ENCODE measurements around the gene ANO1. TPM values are rescaled to one million over a fixed set of nuclear protein-coding genes. Genes with fewer than 3 reads are reported as not detected.
"Not testable (repeated sequence)": the region's sequence is repeated elsewhere in the genome, so short reads cannot be mapped to it uniquely, and the experiment has no call there.

ANO1 gene
- not detected for total RNA-seq

DNA sequence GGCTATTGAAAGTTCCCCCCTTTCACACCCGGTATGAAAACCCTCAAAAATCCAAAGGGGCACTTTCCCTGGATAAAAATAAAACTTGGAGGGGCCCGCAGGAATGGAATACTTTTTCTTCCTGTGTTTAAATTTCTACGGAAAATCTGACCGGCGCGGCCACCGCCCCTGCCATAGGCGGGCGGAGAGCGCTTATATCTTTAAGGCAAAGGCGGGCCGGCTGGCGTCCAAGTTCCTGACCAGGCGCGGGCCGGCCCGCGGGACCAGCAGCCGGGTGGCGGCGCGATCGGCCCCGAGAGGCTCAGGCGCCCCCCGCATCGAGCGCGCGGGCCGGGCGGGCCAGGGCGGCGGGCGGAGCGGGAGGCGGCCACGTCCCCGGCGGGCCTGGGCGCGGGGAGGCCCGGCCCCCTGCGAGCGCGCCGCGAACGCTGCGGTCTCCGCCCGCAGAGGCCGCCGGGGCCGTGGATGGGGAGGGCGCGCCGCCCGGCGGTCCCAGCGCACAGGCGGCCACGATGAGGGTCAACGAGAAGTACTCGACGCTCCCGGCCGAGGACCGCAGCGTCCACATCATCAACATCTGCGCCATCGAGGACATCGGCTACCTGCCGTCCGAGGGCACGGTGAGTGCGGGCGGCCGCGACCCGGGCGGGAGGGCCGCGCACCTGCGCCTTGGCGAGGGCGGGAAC is at the start of gene ANO1:
ANO1 (plus strand) TSS at position 223 of the 686 bp plus-strand sequence; CDS start at position 513, 290 bp downstream.
- Mint-ChIP-seq H3K27ac (no peak within 1 kb of the TSS), H3K36me3 (ENCODE audit: low read depth) (no peaks in the 10 kb centered on the region), H3K9me3 (no peaks in the 10 kb centered on the region), H3K27me3 (ENCODE audit: low read depth) (peaks cover 38% of the 10 kb centered on the region), H3K4me3 (no peak within 1 kb of the TSS), H3K4me1 (ENCODE audit: low read depth) (no peaks in the 10 kb centered on the region)
- no peak for DNase-seq
- CTCF ChIA-PET: interaction anchor here (1.3 kb wide), 1 partner anchor 9 kb away, joined by 4 read pairs; no protein-coding TSS in a partner anchor
- intact Hi-C loops (cut with micrococcal nuclease): no loop called here

DNA sequence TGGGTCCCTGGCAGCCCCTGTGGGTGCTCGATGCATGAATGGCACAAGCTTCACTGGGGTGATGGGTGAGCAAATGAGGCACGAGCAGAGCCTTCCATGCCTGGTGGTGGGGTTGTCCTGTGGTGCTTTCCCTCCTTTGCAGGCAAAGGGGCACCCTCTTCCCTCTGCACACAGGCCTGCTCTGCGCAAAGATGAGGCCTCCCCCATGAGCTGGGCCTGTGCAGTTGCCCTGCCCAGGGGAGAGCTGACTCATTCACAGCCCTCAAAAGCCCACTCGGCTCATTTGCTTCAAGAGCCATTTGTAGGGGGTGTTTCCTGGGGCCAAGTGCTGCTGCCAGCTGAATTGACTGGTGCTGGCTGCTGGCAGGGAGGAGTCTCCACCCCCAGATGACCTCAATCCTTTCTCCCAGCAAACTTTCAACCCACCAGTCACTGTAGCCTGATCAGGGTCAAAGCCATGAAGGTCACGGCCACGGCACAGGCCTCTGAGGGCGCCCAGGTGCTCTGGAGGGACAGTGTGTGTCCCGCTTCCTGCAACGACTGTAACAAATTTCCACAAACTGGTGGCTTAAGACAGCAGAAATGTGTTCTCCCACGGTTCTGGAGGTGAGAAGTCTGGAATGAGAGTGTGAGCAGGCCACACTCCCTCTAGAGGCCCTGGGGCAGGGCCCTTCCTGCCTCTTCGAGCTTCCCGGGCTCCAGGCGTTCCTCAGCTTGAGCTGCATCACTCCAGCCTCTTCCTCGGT is 48.8 kb upstream of the ANO1 start:
- CTCF ChIA-PET: no interaction called here
- intact Hi-C loops (cut with micrococcal nuclease): no loop called here
- H3K4me3 Mint-ChIP-seq: no peak overlapping the region
- H3K4me1 Mint-ChIP-seq (ENCODE audit: low read depth): no peaks in the 10 kb centered on the region
- peaks cover 5% of the 10 kb centered on the region for H3K27me3 Mint-ChIP-seq (ENCODE audit: low read depth)
- no peaks in the 10 kb centered on the region for H3K36me3 Mint-ChIP-seq (ENCODE audit: low read depth)
- no peak overlapping the region for H3K27ac Mint-ChIP-seq
- no peaks in the 10 kb centered on the region for H3K9me3 Mint-ChIP-seq
- no peak for DNase-seq

DNA sequence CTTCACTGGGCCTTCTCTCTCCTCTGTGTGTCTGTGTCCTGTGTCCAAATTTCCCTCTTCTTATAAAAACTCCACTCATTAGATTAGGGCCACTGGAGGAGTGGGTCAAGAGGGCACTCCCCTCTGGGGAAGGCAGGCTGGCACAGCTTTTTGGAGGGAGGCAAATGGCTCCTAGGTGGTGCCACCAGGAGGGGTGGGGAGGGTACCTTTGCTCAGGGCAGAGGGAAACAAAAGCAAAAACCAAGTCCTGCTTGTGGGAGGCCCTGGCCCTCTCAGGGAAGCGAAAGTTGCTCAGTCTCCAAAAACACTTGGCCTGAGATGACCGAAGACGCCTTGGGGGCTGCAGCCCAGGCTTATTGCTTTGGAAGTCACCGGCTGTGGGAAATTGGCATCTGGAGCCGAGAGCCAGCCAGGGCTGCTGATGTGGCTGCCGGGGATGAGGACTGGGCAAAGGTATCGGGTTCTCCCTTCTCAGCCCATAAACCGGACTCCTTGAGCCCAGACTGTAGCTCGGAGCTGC is 48.2 kb upstream of the ANO1 start:
- intact Hi-C loops (cut with micrococcal nuclease): no loop called here
- Mint-ChIP-seq H3K27ac (no peak overlapping the region), H3K36me3 (ENCODE audit: low read depth) (no peaks in the 10 kb centered on the region), H3K4me3 (no peak overlapping the region), H3K9me3 (no peaks in the 10 kb centered on the region), H3K27me3 (ENCODE audit: low read depth) (peaks cover 5% of the 10 kb centered on the region), H3K4me1 (ENCODE audit: low read depth) (no peaks in the 10 kb centered on the region)
- CTCF ChIA-PET: no interaction called here
- DNase-seq: no peak

DNA sequence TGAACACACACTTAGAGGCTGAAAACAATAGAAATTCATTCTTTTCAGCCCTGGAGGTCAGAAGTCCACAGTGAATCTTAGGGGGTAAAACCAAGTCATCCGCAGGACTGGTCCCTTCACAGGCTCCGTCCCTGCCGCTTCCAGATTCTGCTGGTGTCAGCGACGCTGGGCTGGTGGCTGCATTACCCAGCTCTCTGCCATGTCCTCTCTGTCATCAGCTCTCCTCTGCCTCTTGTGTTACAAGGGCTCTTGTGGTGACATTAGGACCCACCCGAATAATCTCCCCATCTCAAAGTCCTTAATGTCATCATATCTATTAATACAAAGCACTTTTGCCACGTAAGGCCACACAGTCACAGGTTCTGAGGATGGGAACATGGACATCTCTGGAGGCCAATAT is 47.7 kb upstream of the ANO1 start:
- intact Hi-C loops (cut with micrococcal nuclease): no loop called here
- H3K36me3 Mint-ChIP-seq (ENCODE audit: low read depth): no peaks in the 10 kb centered on the region
- no peak for DNase-seq
- no peaks in the 10 kb centered on the region for H3K4me1 Mint-ChIP-seq (ENCODE audit: low read depth)
- no peak overlapping the region for H3K27ac Mint-ChIP-seq
- no peaks in the 10 kb centered on the region for H3K9me3 Mint-ChIP-seq
- CTCF ChIA-PET: no interaction called here
- peaks cover 5% of the 10 kb centered on the region for H3K27me3 Mint-ChIP-seq (ENCODE audit: low read depth)
- no peak overlapping the region for H3K4me3 Mint-ChIP-seq

DNA sequence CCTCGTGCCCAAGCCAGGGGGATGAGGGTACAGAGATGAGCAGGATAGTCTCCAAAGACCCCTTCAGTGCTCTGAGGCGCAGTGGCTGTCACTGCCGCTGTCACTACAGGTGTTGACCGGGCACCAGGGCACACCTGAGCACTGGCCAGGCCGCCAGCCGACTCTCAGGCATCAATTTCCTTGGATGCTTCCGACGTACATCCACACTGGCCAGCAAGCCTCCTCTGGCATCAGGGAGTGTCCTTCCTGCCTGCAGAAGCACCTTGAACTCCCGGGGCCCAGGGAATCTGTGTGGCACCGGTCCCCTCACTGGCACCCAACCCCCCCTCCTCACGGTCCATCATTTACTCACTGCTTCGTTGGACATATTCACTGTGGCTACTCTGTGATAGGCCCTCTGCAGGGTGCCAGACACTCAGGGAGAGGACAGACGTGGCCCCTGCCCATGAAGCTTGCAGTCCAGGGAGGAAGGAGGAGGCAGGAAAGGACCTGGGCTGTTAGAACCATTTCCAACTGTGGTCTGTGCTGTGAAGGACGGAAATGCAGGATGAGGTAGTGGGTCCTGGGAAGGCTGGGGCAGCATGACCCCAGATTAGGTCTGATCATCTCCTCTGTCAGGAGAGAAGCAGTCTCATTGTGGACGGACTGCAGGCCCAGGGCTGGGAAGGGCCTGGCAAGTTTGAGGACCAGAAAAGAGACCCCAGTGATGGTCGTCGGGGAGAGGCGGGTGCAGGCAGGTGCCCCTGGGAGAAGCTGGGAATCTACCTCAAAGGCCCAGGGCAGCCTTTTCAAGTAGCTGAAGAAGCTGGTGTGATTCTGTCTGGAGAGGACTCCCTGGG is 46.3 kb upstream of the ANO1 start:
- H3K4me3 Mint-ChIP-seq: no peak overlapping the region
- no peak overlapping the region for H3K27ac Mint-ChIP-seq
- intact Hi-C loops (cut with micrococcal nuclease): no loop called here
- CTCF ChIA-PET: no interaction called here
- H3K9me3 Mint-ChIP-seq: no peaks in the 10 kb centered on the region
- H3K27me3 Mint-ChIP-seq (ENCODE audit: low read depth): peaks cover 9% of the 10 kb centered on the region
- no peak for DNase-seq
- H3K36me3 Mint-ChIP-seq (ENCODE audit: low read depth): no peaks in the 10 kb centered on the region
- H3K4me1 Mint-ChIP-seq (ENCODE audit: low read depth): no peaks in the 10 kb centered on the region

DNA sequence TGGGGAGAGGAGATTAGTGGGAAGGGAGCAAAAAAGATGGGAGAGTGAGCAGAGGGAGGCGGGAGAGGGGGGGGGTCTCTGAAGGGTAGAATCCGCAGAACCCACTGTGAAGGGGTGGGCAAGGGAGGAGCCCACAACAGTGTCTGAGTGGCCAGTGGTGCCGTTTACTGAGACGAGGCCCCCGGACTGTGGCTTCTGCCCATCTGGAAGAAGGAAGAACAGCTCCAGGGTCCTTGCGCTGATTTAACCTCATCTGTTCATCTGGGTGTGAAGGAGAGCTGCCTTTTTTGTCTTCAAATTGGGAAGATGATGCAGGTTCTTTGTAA is 45.7 kb upstream of the ANO1 start:
- CTCF ChIA-PET: no interaction called here
- H3K27me3 Mint-ChIP-seq (ENCODE audit: low read depth): peaks cover 13% of the 10 kb centered on the region

DNA sequence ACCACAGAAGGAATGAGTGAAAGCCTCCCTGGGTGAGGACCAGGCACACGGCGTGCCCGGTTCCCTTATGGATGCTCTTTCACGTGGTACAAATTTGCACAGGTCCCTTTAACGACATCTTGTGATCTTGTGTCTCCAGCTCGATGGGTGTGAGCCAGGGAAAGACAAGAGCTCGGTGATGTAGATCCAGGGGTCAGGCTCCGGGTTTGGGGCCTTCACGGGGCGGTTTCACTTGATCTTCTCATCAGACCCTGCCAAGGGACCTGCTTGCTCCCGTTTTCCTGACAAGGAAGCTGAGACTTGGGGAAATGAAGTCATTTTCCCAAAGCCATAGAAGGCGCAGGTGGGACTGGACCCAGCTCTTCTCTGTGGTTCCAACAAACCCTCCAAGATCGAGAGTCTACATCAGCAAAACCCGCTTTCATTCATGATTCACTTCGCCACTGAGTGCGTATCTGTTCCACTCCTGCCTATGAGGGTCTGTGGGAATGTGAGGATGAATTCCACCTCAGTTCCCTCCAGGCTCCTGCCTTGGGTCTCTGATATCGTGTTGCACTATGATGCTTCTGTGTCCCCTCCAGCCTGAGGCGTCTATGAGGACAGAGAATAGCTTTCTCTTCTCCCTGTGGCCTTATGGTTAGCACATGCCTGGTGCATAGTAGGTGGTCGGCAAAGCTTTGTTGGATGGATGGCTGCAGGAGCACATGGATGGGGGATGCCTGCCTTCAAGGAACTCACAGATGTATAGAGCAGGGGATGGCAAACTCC is 45.0 kb upstream of the ANO1 start:
- H3K27me3 Mint-ChIP-seq (ENCODE audit: low read depth): peaks cover 13% of the 10 kb centered on the region
- no peaks in the 10 kb centered on the region for H3K36me3 Mint-ChIP-seq (ENCODE audit: low read depth)
- CTCF ChIA-PET: no interaction called here
- intact Hi-C loops (cut with micrococcal nuclease): no loop called here
- no peak overlapping the region for H3K27ac Mint-ChIP-seq
- peaks cover 1% of the 10 kb centered on the region for H3K9me3 Mint-ChIP-seq
- H3K4me3 Mint-ChIP-seq: no peak overlapping the region
- DNase-seq: no peak
- no peaks in the 10 kb centered on the region for H3K4me1 Mint-ChIP-seq (ENCODE audit: low read depth)

More for the DNA sequence above, 45.7 kb upstream of the ANO1 start:
- intact Hi-C loops (cut with micrococcal nuclease): no loop called here
- Mint-ChIP-seq H3K27ac (no peak overlapping the region), H3K4me3 (no peak overlapping the region), H3K4me1 (ENCODE audit: low read depth) (no peaks in the 10 kb centered on the region), H3K36me3 (ENCODE audit: low read depth) (no peaks in the 10 kb centered on the region), H3K9me3 (no peaks in the 10 kb centered on the region)
- DNase-seq: no peak

DNA sequence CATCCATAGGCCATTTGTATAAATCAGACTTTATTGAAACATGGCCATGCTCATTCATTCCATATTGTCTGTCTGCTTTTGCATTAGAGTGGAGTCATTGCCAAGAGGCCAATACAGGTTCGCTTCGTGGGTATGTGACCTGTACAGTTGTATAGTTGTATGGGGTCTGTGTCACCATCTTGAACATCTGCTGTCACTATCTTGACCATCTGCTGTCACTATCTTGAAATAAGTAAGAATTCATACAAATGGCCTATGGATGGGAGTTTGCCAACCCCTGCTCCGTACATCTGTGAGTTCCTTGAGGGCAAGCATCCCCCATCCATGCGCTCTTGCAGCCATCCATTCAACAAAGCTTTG is 44.4 kb upstream of the ANO1 start:
- Mint-ChIP-seq H3K9me3 (peaks cover 7% of the 10 kb centered on the region), H3K4me3 (no peak overlapping the region), H3K27ac (no peak overlapping the region), H3K36me3 (ENCODE audit: low read depth) (no peaks in the 10 kb centered on the region), H3K27me3 (ENCODE audit: low read depth) (peaks cover 14% of the 10 kb centered on the region), H3K4me1 (ENCODE audit: low read depth) (no peaks in the 10 kb centered on the region)
- intact Hi-C loops (cut with micrococcal nuclease): no loop called here
- DNase-seq: no peak
- CTCF ChIA-PET: no interaction called here

DNA sequence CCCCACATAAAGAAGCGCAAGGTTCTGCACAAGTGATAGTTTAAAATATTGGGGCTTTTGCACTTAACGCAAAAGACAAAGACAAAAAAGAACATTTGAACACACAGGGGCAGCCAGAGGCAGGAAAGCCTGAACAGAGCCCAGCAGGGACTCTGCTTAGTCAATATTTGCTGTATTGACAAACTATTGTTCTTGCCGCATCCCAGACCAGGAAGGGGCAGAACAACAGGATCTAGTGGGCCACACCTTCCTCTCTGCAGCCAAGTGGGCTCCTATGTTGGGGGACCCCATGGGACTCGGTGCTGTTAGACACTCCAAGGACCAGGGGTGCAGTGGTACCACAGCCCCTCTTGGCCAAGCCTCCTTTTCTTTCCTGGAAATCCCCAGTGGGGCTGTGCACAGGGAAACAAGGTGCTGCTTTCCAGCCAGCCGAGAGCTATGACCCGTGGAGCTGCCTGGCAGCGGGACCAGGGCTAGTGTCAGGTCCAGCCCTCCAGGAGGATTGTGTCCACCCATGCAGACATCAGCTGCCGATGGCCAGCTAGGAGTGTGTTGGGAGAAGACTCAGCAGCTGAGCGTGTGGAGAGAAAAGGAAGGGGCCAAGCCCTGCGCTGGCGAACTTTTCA is 43.3 kb upstream of the ANO1 start:
- no peak overlapping the region for H3K27ac Mint-ChIP-seq
- CTCF ChIA-PET: interaction anchor here (0.6 kb wide), 1 partner anchor 141 kb away, joined by 6 read pairs; no protein-coding TSS in a partner anchor
- H3K4me1 Mint-ChIP-seq (ENCODE audit: low read depth): no peaks in the 10 kb centered on the region
- intact Hi-C loops (cut with micrococcal nuclease): no loop called here
- peaks cover 11% of the 10 kb centered on the region for H3K9me3 Mint-ChIP-seq
- no peak for DNase-seq
- H3K36me3 Mint-ChIP-seq (ENCODE audit: low read depth): no peaks in the 10 kb centered on the region
- H3K4me3 Mint-ChIP-seq: no peak overlapping the region
- peaks cover 21% of the 10 kb centered on the region for H3K27me3 Mint-ChIP-seq (ENCODE audit: low read depth)

DNA sequence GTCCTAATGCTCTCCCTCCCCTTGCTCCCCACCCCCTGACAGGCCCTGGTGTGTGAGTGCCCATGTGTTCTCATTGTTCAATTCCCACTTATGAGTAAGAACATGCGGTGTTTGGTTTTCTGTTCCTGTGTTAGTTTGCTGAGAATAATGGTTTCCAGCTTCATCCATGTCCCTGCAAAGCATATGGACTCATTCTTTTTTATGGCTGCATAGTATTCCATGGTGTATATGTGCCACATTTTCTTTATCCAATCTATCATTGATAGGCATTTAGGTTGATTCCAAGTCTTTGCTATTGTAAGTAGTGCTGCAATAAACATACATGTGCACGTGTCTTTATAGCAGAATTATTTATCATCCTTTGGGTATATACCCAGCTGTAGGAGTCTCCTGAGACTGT is 42.5 kb upstream of the ANO1 start:
- Mint-ChIP-seq H3K27me3 (ENCODE audit: low read depth) (peaks cover 30% of the 10 kb centered on the region), H3K9me3 (peaks cover 14% of the 10 kb centered on the region)
- H3K4me3 Mint-ChIP-seq; H3K4me1 Mint-ChIP-seq (ENCODE audit: low read depth); DNase-seq; intact Hi-C loops (cut with micrococcal nuclease); H3K36me3 Mint-ChIP-seq (ENCODE audit: low read depth); CTCF ChIA-PET; H3K27ac Mint-ChIP-seq: not testable (repeated sequence)

DNA sequence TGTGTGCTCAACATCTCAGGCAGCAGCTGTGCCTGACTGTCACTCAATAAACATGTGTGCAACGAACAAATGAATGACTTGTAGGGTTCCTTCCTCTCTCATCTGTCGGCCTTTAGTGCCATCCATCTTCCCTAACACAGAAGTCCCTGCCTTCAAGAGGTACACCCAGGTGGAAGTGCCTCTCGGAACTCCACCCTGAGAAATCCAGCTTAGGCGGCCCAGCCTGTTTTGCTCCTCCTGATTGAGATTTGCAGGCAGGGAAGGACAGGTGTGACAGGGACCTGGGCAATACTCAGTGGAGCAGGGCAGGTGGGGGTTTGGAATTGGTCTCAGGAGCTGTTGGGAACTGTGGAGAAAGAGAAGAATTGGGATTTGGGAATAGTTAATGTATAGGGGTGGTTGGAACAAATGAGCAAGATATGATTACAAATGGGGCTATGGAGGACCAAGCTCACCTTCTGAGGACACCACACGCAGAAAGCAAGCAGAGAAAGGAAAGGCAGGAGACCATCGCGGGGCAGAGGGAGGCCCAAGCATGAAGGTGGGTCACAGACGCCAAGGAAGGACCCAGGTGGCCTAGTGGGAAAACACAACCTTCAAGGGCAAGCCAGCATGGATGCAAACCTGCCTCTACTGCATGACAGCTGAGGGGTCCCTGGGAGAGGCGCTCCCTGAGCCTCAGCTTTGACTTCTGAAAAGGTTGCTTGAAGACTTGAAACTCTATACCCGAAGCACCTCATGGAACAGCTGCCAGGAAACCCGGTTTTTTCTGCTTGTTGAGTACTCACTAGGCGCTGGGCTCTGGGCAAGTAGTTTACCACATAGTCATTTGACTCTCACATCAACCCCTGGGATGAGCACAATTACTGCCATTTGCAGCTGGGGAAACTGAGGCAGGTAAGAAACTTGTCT is 40.9 kb upstream of the ANO1 start:
- Mint-ChIP-seq H3K4me3 (no peak overlapping the region), H3K27ac (no peak overlapping the region), H3K9me3 (peaks cover 18% of the 10 kb centered on the region), H3K27me3 (ENCODE audit: low read depth) (peaks cover 30% of the 10 kb centered on the region), H3K4me1 (ENCODE audit: low read depth) (no peaks in the 10 kb centered on the region), H3K36me3 (ENCODE audit: low read depth) (no peaks in the 10 kb centered on the region)
- intact Hi-C loops (cut with micrococcal nuclease): no loop called here
- no peak for DNase-seq
- CTCF ChIA-PET: interaction anchor here (0.5 kb wide), 1 partner anchor 37 kb away, joined by 3 read pairs; no protein-coding TSS in a partner anchor

All from activated naive CD4-positive, alpha-beta T cell treated with anti-CD3 and anti-CD28 coated beads for 36 hours (primary cell).